HUDEP-2 (cell line): ENCODE data around the gene TRPM1.

Experiments
- DNase-seq, 76 experiments: peaks; one replicate each; lab custom pipeline; 2025; ENCODE audit not compliant: unreplicated experiment in 76 of 76; lab: John Stamatoyannopoulos, UW

Gene TRPM1

DNA sequence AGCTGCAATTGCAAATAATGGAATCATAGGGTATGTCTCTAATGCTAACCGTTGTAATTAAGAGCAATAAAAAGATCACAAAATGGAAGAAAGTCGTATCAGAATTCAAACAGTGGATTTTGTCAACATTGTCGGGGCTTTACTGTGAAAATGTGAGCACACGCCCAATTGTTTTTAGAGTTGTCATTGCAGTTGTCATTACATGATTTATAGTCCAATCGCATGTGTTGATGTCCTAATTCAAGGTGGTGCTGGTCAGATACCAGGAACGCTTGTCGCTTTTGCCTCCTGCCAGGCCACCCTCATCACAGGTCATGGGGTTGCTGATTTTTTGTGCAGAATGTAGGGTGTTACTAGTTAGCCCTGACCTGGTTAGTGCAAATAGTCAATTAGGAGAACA lies 16.2 kb downstream of the TRPM1 start:
- no peak for DNase-seq

DNA sequence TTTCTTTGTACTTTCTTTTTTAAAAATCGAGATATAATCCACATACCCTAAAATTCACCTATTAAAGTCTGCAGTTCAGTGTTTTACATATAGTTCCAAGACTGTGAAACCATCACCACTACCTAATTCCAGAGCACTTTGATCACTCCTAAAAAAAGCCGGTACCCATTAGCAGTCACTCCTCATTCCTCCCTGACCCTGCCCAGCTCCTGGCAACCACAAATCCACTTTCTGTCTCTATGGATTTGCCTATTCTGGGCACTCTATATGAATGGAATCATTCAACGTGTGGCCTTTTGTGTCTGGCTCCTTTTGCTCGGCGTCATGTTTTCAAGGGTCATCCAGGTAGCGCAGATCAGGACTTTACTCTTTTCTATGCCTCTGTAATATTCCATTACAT lies 17.3 kb downstream of the TRPM1 start:
- DNase-seq, result no peak

GRCh38 chr15:31083370-31083780 lies 18.1 kb downstream of the TRPM1 start:
- DNase-seq, result peak in 6 of 76 experiments; percentile 2 to 10 (median 6)

- DNase-seq, result no peak
These were observed 18.7 kb downstream of the TRPM1 start for GRCh38 chr15:31082771-31083369.

DNA sequence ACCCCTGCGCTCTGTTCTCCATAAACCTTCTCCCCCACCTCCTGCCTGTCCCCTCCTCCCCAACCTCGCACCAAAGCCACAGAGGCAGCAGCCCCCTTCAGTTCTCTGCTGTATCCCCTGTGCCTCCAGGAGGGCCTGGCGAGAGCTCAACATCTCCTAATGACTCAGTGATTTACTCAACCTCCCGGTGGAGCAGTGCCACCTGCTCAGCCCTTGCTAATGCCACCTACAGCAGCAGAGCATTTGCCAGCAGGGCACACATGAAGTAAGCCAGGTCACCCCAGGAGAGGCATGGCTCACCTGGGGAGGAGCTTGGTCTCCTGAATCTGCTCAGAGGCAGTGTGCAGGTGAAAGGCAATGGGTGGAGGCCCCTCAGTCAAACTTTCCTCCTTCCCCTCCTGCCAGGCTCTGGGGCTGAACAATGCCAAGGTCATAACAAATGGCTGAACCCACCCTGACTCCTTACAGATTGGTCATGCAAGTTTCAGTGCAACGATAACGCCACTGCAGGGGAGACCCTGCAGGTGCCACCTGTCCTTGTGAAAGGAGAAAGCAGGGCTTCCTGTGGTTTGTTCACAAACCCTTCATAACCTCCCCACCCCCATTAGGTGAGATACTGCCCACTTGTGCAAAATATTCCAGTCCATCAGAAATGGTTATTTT lies 19.8 kb downstream of the TRPM1 start:
- DNase-seq, result no peak

DNA sequence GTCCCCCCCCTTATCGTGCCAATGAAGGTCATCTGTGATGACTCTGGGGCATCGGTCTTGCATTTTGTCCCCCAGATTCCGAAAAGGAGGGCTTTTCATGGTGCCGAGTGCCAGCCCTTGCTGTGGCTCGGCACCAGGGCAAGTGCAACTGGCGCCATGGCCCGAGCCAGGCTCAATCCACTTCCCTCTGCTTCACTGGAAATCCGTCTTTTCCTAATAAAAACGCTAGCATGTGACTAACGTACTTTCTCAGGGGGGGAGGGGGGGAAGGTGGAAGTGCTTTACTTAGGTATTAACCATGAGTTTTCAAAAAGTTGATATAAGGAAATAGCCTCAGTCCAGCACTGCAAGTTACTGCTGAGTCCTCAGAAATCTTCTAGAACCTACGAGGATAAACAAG lies 20.5 kb downstream of the TRPM1 start:
- DNase-seq, result no peak

DNA sequence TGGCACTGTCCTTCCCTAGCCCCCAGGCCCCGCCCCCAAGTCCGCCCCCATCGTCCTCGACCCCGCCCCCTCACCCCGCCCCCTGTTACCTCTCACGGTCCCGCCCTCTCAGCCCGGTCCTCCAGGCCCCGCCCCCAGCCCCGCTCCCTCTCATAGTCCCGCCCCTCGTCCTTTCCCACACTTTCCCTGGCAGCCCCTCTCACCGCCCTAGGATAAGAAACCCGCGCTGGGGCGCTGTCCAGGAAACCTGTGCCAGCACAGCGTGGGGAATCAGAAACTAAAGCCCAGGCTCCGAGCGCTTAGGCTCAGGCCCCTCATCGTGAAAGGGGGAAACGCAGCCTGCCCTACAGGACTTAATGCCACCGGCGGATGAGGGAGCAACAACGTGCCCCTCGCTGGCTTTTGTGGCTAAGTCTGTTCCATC lies 20.9 kb downstream of the TRPM1 start:
- peak in 23 of 76 experiments; percentile 3 to 53 (median 16) for DNase-seq

DNA sequence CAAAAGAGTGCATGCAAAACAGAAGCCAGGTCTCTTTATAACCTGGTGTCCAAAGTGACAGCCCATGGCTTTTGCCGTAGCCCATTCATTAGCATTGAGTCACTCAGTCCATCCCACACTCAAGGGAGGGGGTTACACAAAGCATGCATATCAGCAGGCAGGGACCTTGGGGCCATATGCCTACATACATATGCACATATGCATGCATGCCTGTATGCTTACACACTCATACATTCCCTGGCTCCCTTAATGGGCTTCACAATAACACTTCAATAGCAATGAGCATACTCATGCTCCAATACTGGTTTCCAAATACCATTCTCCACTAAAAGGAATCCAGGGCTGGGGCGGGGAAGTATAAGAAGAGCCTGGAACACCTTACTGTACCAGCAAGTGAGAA lies 22.0 kb downstream of the TRPM1 start:
- no peak for DNase-seq

- no peak for DNase-seq
These were observed 23.1 kb downstream of the TRPM1 start for GRCh38 chr15:31078471-31078870.

GRCh38 chr15:31077941-31078340 lies 23.6 kb downstream of the TRPM1 start:
- no peak for DNase-seq

DNA sequence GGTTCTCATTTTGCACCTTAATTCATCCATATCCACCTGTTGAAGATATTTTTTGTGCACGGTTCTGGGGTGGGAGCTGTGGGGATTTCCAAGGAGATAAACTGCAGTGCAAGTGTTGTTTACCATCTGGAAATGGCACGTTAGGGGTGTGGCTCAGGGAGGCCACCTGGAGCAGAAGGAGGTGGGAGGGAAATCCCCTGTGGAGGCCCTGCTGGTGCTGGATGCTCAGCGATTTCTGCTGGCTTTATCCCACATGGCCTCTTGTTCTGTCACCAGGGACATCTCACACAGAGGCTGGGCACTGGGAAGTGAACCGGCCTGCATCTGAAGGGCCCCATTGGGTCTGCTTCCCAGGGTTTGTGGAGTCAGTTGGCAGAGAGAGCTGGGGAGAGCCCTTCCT lies 24.3 kb downstream of the TRPM1 start:
- no peak for DNase-seq

- DNase-seq, result no peak
These were observed 27.2 kb downstream of the TRPM1 start for GRCh38 chr15:31074321-31074720.

DNA sequence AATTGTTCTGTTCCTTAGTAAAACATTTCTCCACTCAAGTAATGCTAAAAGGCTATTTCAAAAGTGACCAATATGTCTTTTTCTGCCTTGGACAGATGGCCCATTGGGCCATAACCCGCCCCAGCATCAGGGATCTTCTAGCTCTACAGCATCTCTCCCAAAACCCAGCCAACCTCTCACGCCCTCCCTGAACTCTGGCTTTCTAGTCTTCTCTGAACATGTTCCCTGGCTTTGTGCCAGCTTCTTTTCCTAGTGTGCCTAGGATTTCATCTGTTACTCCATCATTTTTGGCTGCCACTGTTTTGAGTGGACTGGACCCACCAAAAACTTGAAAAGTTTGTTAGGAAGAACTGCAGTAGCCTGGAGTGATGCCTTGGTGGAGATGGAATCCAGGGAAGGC lies 30.7 kb downstream of the TRPM1 start:
- DNase-seq, result no peak

- DNase-seq, result no peak
These were observed 32.0 kb downstream of the TRPM1 start for GRCh38 chr15:31069360-31070000.

DNA sequence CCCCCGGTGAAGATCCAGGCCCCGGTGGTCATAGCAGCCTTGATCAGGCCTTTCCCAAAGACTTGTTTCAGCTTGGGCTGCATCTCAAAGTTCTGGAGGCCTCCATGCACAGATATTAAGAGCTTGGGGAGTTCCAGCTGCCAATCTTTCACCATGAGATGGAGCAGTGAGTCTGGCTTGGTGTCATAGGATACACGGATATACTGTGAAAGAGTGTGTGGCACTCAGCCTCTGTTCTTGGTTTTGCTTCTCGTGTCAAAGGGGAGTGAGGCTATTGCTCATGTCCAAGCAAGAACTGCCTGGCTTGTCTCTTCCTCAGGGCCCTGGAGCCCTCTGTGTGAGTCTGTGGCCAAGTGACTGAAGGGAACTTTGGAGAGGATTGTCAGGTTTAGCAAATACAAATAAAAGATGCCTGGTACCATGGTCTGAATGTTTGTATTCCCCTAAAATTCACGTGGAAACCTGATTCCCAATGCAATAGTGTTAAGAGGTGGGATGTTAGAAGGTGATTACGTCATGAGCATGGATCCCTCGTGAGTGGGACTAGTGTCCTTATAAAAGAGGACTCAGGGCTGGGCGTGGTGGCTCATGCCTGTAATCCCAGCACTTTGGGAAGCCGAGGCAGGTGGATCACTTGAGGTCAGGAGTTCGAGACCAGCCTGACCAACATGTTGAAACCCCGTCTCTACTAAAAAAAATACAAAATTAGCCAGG lies 33.5 kb downstream of the TRPM1 start:
- DNase-seq, result no peak

DNA sequence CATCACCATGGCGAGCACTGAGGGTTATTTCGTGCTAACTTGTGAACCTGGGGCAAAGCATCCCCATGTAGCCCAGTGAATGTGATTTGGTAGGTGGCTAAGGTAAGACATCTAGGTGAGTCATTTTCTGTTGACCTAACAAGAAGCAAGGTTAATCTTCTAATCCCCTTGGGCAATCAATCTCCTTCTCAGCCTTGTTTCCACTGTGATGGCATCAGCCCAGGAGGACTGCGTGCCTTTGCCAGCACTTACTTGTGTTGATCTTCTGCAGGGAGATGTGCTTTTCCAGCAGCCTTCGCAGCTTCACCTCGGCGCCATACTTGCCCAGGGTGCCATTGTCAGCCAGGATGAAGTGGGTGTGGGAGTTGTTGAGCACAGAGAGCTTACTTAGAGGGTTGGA lies 35.7 kb downstream of the TRPM1 start:
- DNase-seq, result no peak

DNA sequence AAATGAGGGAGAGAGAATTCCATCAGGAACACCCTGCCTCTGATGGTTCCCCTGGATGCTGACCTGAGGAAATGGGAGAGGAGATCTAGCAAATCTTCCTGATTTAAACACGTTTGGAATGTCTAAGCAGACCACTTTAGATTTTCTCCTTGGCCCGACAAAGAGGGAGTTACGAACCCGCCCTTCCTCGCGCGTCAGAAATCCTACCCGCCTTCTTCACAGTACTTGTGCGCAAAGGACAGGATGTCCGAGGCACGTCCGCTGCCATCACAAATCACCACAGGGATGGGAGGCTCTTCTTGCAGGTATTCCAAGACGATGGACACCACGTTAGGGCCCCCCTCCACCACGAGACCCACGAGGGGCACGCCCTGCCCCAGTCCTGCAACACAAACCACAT lies 38.6 kb downstream of the TRPM1 start:
- DNase-seq, result no peak

- no peak for DNase-seq
These were observed 39.1 kb downstream of the TRPM1 start for GRCh38 chr15:31062310-31062847.

- no peak for DNase-seq
These were observed 40.9 kb downstream of the TRPM1 start for GRCh38 chr15:31060429-31061140.

DNA sequence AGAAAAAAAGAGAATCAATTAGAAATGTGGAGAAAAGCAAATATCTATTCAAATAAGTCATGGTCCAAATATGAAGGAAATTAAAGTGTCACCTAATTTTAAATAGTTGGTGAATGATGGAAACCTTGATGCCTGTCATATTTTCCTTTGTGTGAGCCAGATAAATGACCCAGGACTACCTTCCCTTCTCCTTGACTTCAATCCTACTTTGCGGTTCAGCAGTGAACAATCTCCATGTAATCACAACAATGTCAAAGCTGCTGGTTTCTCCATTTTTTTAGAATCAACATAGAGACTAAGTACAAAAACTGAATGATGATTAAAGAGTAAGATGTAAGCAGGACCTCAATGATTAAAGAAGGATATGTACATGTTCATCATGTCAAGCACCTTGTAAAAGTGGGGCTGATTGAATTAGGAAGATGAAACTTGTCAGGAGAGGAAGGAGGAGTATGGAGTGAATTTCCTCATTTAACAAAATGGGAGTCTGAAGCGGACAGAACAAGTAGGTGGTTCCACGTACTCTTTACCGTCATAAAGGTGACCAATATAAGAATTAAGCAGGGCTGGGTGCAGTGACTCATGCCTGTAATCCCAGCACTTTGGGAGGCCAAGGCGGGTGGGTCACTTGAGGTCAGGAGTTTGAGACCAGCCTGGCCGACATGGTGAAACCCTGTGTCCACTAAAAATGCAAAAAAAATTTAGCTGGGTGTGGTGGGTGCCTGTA lies 43.1 kb downstream of the TRPM1 start:
- DNase-seq, result no peak
